Endothelial cell (in vitro differentiated cells): Measurements from ENCODE around the gene CORO2B. TPM values are rescaled to one million over a fixed set of nuclear protein-coding genes. Genes with fewer than 3 reads are reported as not detected.

Source experiments
- DNase-seq: peaks from one replicate; pipeline ENCODE4 v3.0.0; 2021; ENCODE audit warnings: low spot score
- H3K27ac Mint-ChIP-seq: one replicate; pipeline ENCODE4 v1.8.0; 2021; ENCODE audit warnings: mixed read lengths, inconsistent platforms; ENCODE audit not compliant: unreplicated experiment
- H3K27me3 Mint-ChIP-seq: one replicate; pipeline ENCODE4 v1.8.0; 2021; ENCODE audit warnings: mild to moderate bottlenecking, moderate library complexity, mixed read lengths, inconsistent platforms; ENCODE audit not compliant: unreplicated experiment
- H3K36me3 Mint-ChIP-seq: one replicate; pipeline ENCODE4 v1.8.0; 2021; ENCODE audit warnings: mild to moderate bottlenecking, low read depth, mixed read lengths, inconsistent platforms; ENCODE audit not compliant: unreplicated experiment
- H3K4me1 Mint-ChIP-seq: one replicate; pipeline ENCODE4 v1.8.0; 2021; ENCODE audit warnings: mild to moderate bottlenecking, mixed read lengths, inconsistent platforms; ENCODE audit not compliant: unreplicated experiment
- H3K4me3 Mint-ChIP-seq: one replicate; pipeline ENCODE4 v1.8.0; 2021; ENCODE audit warnings: mild to moderate bottlenecking, mixed read lengths, inconsistent platforms; ENCODE audit not compliant: unreplicated experiment
- H3K9me3 Mint-ChIP-seq: one replicate; pipeline ENCODE4 v1.8.0; 2021; ENCODE audit warnings: mixed read lengths, inconsistent platforms; ENCODE audit not compliant: unreplicated experiment
- total RNA-seq: library from RNA; stranded (reverse); fragmentation: NEBNext Ultra II Directional; extraction: Animal tissue kit (Norgen Biotek cat#: 25700); gene quantifications from one replicate; pipeline ENCODE4 v1.2.1, GENCODE V29; 2021; ENCODE audit not compliant: unreplicated experiment
- TF ChIP-seq, protein P1 (sequence below): fragments of 200-600 bp; sonication (generic); IDR thresholded peaks from one replicate; pipeline ENCODE4 v1.5.0; 2021; ENCODE audit warnings: antibody characterized with exemption; ENCODE audit not compliant: unreplicated experiment

The CORO2B gene
- total RNA-seq, 1 donor from 2014 or later: 71.7 TPM

- H3K9me3 Mint-ChIP-seq: no peaks in the 10 kb centered on the region
- no peak for DNase-seq
- no peak overlapping the region for H3K27ac Mint-ChIP-seq
- peaks cover 23% of the 10 kb centered on the region for H3K4me1 Mint-ChIP-seq
- TF ChIP-seq, protein P1, sequence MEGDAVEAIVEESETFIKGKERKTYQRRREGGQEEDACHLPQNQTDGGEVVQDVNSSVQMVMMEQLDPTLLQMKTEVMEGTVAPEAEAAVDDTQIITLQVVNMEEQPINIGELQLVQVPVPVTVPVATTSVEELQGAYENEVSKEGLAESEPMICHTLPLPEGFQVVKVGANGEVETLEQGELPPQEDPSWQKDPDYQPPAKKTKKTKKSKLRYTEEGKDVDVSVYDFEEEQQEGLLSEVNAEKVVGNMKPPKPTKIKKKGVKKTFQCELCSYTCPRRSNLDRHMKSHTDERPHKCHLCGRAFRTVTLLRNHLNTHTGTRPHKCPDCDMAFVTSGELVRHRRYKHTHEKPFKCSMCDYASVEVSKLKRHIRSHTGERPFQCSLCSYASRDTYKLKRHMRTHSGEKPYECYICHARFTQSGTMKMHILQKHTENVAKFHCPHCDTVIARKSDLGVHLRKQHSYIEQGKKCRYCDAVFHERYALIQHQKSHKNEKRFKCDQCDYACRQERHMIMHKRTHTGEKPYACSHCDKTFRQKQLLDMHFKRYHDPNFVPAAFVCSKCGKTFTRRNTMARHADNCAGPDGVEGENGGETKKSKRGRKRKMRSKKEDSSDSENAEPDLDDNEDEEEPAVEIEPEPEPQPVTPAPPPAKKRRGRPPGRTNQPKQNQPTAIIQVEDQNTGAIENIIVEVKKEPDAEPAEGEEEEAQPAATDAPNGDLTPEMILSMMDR: no peak
- peaks cover 6% of the 10 kb centered on the region for H3K27me3 Mint-ChIP-seq
- H3K4me3 Mint-ChIP-seq: no peak overlapping the region
- H3K36me3 Mint-ChIP-seq: no peaks in the 10 kb centered on the region
Observed at GRCh38 chr15:68566377-68566954, 12.3 kb upstream of the CORO2B start.

- TF ChIP-seq, protein P1: no peak
- no peaks in the 10 kb centered on the region for H3K9me3 Mint-ChIP-seq
- H3K4me3 Mint-ChIP-seq: no peak overlapping the region
- no peak for DNase-seq
- peaks cover 26% of the 10 kb centered on the region for H3K4me1 Mint-ChIP-seq
- H3K27me3 Mint-ChIP-seq: peaks cover 3% of the 10 kb centered on the region
- no peaks in the 10 kb centered on the region for H3K36me3 Mint-ChIP-seq
- peak overlapping the region; percentile 16 for H3K27ac Mint-ChIP-seq
Observed at GRCh38 chr15:68567345-68567744, 11.4 kb upstream of the CORO2B start.

DNA sequence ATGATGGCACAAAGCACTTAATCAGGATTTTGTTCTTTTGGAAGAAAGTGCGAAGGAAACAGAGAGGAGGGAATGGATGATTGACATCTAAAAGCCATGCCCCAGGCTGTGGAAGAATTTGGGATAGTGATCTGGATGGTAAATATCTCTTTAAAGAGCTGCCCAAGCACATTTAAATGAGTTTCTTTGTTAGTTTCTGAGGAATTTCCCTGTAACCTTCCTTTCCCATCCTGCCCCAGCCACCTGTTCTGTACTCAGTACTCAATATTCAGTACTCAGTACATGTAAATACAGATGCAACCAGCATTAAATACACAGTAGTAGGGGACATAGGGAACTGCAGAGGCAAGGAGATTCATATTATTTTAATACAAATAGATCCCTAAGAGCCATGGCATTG is 7.8 kb upstream of the CORO2B start:
- H3K27me3 Mint-ChIP-seq: peaks cover 10% of the 10 kb centered on the region
- H3K9me3 Mint-ChIP-seq: no peaks in the 10 kb centered on the region
- no peak overlapping the region for H3K27ac Mint-ChIP-seq
- H3K4me1 Mint-ChIP-seq: peaks cover 36% of the 10 kb centered on the region
- no peak overlapping the region for H3K4me3 Mint-ChIP-seq
- TF ChIP-seq, protein P1: no peak
- DNase-seq: no peak
- H3K36me3 Mint-ChIP-seq: no peaks in the 10 kb centered on the region

- TF ChIP-seq, protein P1: no peak
- Mint-ChIP-seq H3K27me3 (peaks cover 12% of the 10 kb centered on the region), H3K4me1 (peaks cover 36% of the 10 kb centered on the region), H3K36me3 (no peaks in the 10 kb centered on the region), H3K27ac (no peak overlapping the region), H3K9me3 (no peaks in the 10 kb centered on the region), H3K4me3 (no peak overlapping the region)
- no peak for DNase-seq
Observed at GRCh38 chr15:68571582-68571981, 7.2 kb upstream of the CORO2B start.

GRCh38 chr15:68572309-68572708 is 6.5 kb upstream of the CORO2B start:
- H3K4me3 Mint-ChIP-seq: no peak overlapping the region
- peaks cover 35% of the 10 kb centered on the region for H3K4me1 Mint-ChIP-seq
- H3K27ac Mint-ChIP-seq: no peak overlapping the region

More at GRCh38 chr15:68572309-68572708, 6.5 kb upstream of the CORO2B start:
- no peak for DNase-seq
- H3K9me3 Mint-ChIP-seq: no peaks in the 10 kb centered on the region
- no peaks in the 10 kb centered on the region for H3K36me3 Mint-ChIP-seq
- TF ChIP-seq, protein P1: no peak
- H3K27me3 Mint-ChIP-seq: peaks cover 13% of the 10 kb centered on the region
